ENCODE measurements around the gene WBP1L. TPM values are rescaled to one million over a fixed set of nuclear protein-coding genes. Genes with fewer than 3 reads are reported as not detected.

WBP1L gene
- total and polyA plus RNA-seq, 2 of the 13 experiments (the other 11 are each of a cell fraction or from before 2014, with no cell fraction given) = 8.3 to 12.3 TPM

DNA sequence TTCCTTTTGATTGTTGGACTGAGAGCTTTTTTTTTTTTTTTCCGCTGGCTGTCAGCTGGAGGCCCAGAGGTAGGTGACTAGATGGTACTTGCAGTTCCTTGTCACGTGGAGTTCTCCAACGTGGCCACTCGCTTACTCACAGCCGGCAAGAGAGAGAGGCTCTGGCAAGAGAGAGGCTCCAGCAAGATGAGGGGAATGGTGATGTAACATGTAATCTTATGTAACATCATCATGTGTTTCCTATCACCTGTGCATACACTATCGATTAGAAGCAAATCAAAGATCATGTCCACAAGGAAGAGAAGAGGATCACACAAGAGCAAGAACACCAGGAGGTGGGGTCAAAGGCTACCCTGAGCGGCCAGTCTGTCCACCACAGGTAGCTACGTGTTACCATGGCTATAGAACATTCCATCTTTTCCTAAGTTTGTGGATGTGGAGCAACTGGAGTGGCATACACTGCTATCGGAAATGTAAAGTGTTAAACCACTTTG is 106.3 kb downstream of the WBP1L start (continued):
- TF ChIP-seq ZNF710 (CRISPR knock-in tag; IDR thresholded peaks at IDR 0.05; ENCODE audit: borderline replicate concordance) (peak; percentile 44; the same call in 1 of the 2 replicates), ZBTB21 (CRISPR knock-in tag; IDR thresholded peaks at IDR 0.05) (peak; percentile 59; the same call in 1 of the 2 replicates), STAT6 (CRISPR knock-in tag; IDR thresholded peaks at IDR 0.05; ENCODE audit: borderline replicate concordance) (no peak), FIP1L1 (IDR thresholded peaks at IDR 0.05; ENCODE audit: borderline replicate concordance, insufficient read depth, low read depth, low read length) (no peak), ZSCAN12 (CRISPR knock-in tag; IDR thresholded peaks at IDR 0.05) (no peak; the same call in 1 of the 2 replicates), NCOR1 (IDR thresholded peaks at IDR 0.05; ENCODE audit: borderline replicate concordance, low read length) (peak; percentile 77; the same call in 1 of the 2 replicates), CAMTA2 (CRISPR knock-in tag; IDR thresholded peaks at IDR 0.05; ENCODE audit: borderline replicate concordance) (no peak), ZNF24 (IDR thresholded peaks at IDR 0.05) (0 out of 2 replicates have a peak, but pooled peaks have one; percentile 52), BCL6 (CRISPR knock-in tag; IDR thresholded peaks at IDR 0.05) (peak; percentile 89), ASH2L (IDR thresholded peaks at IDR 0.05; ENCODE audit: insufficient read length, low read depth, low read length) (no peak), IKZF1 (IDR thresholded peaks at IDR 0.05) (no peak), SMYD3 (CRISPR knock-in tag; IDR thresholded peaks at IDR 0.05) (peak; percentile 67; the same call in 1 of the 2 replicates), ZNF670 (CRISPR knock-in tag; IDR thresholded peaks at IDR 0.05; ENCODE audit: borderline replicate concordance) (peak; percentile 90; the same call in 1 of the 2 replicates), CBX5 (CRISPR knock-in tag; IDR thresholded peaks at IDR 0.05; ENCODE audit: borderline replicate concordance) (peak; percentile 58; the same call in 1 of the 2 replicates), PBX2 (CRISPR knock-in tag; IDR thresholded peaks at IDR 0.05) (peak; percentile 23; the same call in 1 of the 2 replicates), ZNF570 (CRISPR knock-in tag; IDR thresholded peaks at IDR 0.05; ENCODE audit: borderline replicate concordance) (no peak), FOXK2 (IDR thresholded peaks at IDR 0.05) (peak; percentile 73; the same call in 1 of the 2 replicates), IKZF4 (CRISPR knock-in tag; IDR thresholded peaks at IDR 0.05; ENCODE audit: borderline replicate concordance, low read depth, not compliant biosample characterization) (no peak), ZNF207 (IDR thresholded peaks at IDR 0.05; ENCODE audit: borderline replicate concordance) (no peak)
- TF ChIP-seq, protein P1, sequence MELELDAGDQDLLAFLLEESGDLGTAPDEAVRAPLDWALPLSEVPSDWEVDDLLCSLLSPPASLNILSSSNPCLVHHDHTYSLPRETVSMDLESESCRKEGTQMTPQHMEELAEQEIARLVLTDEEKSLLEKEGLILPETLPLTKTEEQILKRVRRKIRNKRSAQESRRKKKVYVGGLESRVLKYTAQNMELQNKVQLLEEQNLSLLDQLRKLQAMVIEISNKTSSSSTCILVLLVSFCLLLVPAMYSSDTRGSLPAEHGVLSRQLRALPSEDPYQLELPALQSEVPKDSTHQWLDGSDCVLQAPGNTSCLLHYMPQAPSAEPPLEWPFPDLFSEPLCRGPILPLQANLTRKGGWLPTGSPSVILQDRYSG (CRISPR knock-in tag; IDR thresholded peaks at IDR 0.05) = no peak
- TF ChIP-seq, protein P2, sequence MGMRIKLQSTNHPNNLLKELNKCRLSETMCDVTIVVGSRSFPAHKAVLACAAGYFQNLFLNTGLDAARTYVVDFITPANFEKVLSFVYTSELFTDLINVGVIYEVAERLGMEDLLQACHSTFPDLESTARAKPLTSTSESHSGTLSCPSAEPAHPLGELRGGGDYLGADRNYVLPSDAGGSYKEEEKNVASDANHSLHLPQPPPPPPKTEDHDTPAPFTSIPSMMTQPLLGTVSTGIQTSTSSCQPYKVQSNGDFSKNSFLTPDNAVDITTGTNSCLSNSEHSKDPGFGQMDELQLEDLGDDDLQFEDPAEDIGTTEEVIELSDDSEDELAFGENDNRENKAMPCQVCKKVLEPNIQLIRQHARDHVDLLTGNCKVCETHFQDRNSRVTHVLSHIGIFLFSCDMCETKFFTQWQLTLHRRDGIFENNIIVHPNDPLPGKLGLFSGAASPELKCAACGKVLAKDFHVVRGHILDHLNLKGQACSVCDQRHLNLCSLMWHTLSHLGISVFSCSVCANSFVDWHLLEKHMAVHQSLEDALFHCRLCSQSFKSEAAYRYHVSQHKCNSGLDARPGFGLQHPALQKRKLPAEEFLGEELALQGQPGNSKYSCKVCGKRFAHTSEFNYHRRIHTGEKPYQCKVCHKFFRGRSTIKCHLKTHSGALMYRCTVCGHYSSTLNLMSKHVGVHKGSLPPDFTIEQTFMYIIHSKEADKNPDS (CRISPR knock-in tag; IDR thresholded peaks at IDR 0.05) = peak; percentile 91
